Measurements from ENCODE around the gene NETO1.

The NETO1 gene

DNA sequence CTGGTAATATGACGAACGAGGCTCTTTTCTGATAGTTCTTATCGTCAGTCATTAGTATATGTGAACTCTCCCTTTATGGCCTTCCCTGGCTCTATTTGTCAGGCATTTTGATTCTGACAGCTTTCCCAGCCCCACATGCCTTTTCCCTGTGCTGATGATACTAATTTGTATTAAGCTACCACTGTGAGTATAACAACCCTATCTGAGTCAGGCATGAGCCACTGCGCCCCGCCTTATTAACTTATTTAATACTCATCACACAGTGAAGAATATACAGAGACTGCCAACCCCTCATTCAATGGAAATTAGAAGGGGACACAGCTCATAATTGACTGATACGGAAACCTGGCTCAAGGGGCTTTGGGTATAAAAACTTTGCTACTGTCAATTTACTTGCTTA, 140.0 kb downstream of the NETO1 start:
- no peak for DNase-seq (ENCODE audit: low read depth in 3 of 3)

DNA sequence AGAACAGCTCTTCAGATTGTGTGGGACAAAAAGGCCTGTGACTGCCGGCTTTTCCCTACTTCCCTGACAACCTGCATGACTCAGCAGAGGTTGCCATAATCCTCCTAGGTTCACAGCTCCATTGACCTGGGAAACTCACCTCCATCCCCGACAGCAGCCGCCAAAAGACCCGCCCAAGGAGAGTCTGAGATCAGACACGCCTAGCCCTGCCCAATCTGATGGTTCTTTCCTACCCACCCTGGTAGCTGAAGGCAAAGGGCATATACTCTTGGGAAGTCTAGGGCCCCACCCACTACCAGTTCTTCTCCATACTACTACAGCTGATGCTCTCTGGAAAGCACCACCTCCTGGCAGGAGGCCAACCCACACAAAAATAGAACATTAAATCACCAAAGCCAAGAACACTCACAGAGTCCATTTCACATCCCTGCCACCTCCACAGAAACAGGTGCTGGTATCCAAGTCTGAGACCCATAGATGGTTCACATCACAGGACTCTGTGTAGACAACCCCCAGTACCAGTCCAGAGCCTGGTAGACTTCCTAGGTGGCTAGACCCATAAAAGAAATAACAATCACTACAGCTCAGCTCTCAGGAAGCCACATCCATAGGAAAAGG, 140.6 kb downstream of the NETO1 start:
- no peak for DNase-seq (ENCODE audit: low read depth in 3 of 3)

DNA sequence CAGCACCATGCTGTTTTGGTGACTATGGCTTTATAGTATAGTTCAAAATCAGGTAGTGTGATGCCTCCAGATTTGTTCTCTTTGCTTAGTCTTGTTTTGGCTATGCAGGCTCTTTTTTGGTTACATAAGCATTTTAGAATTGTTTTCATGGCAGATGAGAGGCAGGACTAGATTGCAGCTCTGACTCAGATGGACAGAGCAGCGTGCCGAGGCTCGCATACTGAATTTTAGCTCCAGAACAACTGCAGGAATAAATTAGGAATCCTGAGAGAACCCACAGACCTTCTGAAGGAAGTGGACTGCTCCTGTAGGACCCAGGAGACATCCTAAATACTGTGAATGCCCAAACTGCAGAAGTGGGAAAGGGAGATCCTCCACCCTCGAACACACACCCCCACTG, 141.6 kb downstream of the NETO1 start:
- DNase-seq (ENCODE audit: low read depth in 3 of 3): no peak

DNA sequence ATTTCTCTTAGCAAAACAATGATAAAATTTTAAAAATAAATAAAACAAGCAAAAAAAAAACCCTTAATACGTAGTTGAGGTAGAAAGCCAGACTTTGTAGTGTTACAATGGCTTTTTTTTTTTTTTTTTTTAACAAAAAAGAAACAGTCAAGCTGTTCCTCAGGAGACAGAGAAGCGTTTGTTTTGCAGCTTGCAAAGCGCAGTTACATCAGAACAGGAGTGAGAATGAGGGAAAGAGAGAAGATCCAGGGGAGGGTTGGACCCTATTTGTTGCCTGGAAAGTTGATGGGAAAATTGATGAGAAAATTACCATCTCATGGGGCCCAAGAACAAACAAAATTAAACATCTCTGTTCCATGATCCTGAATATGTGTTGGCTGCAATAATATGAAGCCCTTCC, 146.5 kb downstream of the NETO1 start:
- no peak for DNase-seq (ENCODE audit: low read depth in 3 of 3)

DNA sequence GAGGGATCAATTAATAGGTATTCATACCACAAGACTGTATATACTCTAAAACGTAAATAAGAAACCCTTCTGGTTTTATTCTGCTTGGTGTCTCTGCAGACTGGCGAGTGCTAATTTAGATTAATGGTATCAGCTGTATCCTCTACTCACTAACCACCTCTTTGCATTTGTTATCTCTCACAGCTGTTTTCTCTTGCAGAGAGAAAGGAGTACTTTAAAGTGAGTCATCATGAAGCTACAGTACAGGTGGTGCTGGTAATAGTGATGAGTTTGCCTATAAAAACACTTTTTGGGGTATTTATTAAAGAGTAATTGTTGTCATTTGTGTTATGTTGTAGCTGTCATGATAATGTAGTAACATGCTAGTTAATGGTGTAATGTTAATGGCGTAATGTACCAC, 147.7 kb downstream of the NETO1 start:
- no peak for DNase-seq (ENCODE audit: low read depth in 3 of 3)

DNA sequence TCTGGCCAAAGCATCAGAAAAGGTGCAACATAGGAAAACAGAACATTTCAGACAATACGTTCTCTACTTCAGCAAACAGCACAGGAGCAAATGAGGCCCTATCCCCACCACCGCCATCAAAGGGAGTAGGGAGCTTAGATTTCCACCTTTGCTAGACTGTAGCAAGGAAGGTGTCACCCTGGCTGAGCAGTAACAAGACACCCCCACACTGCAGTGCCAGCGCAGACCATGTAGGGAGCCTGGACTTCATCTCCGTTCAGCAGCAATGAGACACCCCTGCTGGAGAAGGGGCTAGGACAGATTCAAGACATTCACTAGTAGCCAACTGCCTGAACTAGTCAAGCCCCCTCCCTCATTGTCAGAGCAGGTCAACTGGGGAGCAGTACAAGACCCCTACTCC, 163.6 kb downstream of the NETO1 start:
- DNase-seq (ENCODE audit: low read depth in 3 of 3): no peak

DNA sequence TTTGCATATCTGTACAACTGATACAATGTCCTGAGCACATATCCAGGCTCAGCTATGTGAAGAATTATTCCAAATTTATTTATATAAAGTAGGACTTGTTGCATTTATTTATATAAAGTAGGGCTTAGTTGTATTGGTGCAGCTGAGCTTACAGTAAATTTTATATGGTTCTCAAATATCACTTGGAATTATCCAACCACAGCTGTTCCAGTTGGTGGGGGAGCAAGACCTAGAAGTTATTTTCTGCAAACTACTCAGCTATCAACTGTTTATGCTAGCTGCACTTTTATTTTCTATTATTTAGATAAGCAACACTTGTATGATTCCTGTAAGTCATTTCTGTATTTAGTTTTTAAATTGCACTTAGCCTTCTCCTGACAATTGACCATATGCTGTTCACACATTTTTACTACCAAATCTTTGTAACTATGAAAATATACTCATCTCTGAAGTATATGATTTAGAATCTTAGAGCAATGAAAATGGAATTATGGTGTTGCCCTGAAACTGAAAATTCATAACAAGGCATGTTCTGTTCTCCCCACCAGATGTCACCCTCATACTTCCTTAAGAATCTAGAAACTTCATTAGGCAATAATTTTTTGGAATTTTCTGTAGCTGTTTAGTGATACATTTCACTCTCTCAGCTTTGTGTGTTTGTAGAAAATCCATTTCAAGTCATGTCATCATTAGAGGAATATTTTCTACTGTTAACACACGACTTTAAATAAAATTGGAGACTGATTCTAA, 166.7 kb downstream of the NETO1 start:
- DNase-seq (ENCODE audit: low read depth in 3 of 3): no peak

DNA sequence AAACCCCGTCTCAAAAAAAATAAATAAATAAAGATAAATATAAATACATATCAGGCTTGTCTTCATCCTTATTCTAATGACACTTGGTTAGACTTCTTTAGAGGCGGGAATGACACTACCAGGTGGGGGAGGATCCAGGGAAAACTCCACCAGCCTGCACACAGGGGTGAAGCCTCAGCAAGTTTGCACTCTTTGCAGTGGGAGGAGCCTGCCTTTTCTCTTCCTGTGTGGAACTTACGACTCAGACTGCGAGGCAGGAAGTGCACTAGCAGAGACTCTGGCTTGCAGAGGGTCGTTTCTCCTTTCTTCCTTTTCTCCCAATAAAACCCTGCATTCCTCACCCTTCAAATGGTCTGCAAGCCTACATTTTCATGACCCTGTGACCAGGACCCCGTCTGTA, 170.1 kb downstream of the NETO1 start:
- DNase-seq (ENCODE audit: low read depth in 3 of 3): no peak

DNA sequence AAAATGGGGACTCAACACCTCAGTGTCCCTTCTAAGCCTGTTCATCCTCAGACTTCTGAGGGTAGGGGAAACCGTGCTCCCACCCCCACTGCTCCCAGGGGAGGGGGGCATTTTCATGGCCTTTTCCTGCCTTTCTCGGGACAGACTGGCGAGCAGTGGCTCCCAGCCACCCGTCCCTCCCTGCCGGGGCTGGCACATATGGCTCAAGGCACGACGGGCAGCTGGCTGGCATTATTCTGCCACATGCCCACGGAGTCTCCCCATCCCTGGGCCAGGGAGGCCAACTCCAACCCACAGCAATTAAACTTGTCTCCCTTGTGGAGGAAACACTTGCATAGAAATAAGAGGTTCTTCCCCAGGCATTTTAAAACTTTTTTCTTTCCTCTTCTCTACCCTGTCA, 175.2 kb downstream of the NETO1 start:
- DNase-seq (ENCODE audit: low read depth in 3 of 3): no peak

Measured in stimulated activated CD4-positive, alpha-beta T cell treated with anti-CD3 and anti-CD28 coated beads, TNF-alpha, amount 100 ng/mL, for 24 hours (primary cell).